Measurements from ENCODE around the gene DDRGK1.

The DDRGK1 gene

DNA sequence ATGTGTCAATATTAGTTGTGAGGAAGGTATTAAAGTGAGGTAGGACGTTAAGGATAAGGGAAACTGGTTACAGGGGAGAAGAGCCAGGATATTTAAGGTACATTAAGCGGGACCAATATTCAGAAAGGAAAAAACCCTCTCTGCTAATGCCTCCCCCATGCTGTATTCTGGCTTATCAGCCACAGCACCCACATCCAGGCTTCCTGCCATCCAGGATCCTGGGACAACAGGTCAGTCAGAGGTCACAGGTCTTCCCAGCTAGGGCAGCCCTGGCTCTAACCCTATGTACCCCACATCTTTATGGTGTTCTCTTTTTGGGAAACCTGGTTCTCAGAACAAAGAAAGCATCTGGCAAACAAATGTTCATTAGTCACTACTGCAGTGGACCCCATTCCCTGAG is 5.3 kb downstream of the DDRGK1 start:
- Histone ChIP-seq H3K9ac (ENCODE audit: insufficient read length, low read depth) (no peak overlapping the region), H3K36me3 (ENCODE audit: insufficient read depth, insufficient read length, low read length) (peaks cover 47% of the 10 kb centered on the region), H3K4me3 (ENCODE audit: insufficient read length, low read depth) (no peak overlapping the region), H3K4me1 (ENCODE audit: insufficient read depth, insufficient read length) (peaks cover 2% of the 10 kb centered on the region), H3K27me3 (ENCODE audit: insufficient read depth, insufficient read length) (no peaks in the 10 kb centered on the region), H3K9me3 (ENCODE audit: insufficient read depth, low read length) (no peaks in the 10 kb centered on the region)
- TF ChIP-seq SUZ12 (IDR thresholded peaks at IDR 0.05; ENCODE audit: extremely low read depth, insufficient read depth, insufficient read length): no peak
- no peak for TF ChIP-seq YY1 (IDR thresholded peaks at IDR 0.05; ENCODE audit: insufficient read depth, insufficient read length)
- no peak for TF ChIP-seq ZNF274 (IDR thresholded peaks at IDR 0.05; ENCODE audit: low read depth, low read length)
- DNase-seq (ENCODE audit: low read depth, low spot score): no peak

DNA sequence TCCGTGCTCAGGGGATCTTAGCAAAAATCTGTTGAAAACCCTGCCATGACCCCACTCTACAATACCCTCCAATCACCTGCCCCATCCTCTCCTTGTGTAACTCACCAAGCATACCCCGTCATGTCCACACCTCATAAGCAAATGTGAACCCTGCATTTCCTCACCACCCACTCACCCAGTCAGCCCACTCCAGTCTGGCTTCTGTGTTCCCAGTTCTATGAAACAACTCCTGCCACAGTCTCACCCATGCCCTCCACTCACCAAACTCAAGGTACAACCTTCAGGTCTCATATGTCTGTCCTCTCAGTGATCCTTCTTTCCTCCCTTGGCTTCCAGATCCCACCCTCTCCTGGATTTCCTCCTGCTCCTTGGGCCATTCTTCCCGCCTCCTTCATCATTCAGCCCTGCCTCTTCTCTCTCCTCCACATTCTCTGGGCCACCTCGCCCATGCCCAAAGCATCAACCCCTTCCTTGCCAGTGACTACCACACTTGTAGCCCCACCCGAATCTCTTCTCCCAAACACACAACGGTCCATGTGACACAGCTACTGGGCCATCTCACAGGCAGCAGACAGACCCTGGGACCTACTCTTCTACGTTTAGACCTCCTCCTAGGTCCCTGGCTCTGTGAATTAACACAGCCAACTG is 8.8 kb downstream of the DDRGK1 start:
- Histone ChIP-seq H3K4me1 (ENCODE audit: insufficient read depth, insufficient read length) (peaks cover 3% of the 10 kb centered on the region), H3K36me3 (ENCODE audit: insufficient read depth, insufficient read length, low read length) (peaks cover 68% of the 10 kb centered on the region), H3K27me3 (ENCODE audit: insufficient read depth, insufficient read length) (no peaks in the 10 kb centered on the region), H3K9me3 (ENCODE audit: insufficient read depth, low read length) (no peaks in the 10 kb centered on the region), H3K9ac (ENCODE audit: insufficient read length, low read depth) (no peak overlapping the region), H3K4me3 (ENCODE audit: insufficient read length, low read depth) (no peak overlapping the region)
- DNase-seq (ENCODE audit: low read depth, low spot score): no peak
- TF ChIP-seq ZNF274 (IDR thresholded peaks at IDR 0.05; ENCODE audit: low read depth, low read length) (no peak), YY1 (IDR thresholded peaks at IDR 0.05; ENCODE audit: insufficient read depth, insufficient read length) (no peak), SUZ12 (IDR thresholded peaks at IDR 0.05; ENCODE audit: extremely low read depth, insufficient read depth, insufficient read length) (no peak)

DNA sequence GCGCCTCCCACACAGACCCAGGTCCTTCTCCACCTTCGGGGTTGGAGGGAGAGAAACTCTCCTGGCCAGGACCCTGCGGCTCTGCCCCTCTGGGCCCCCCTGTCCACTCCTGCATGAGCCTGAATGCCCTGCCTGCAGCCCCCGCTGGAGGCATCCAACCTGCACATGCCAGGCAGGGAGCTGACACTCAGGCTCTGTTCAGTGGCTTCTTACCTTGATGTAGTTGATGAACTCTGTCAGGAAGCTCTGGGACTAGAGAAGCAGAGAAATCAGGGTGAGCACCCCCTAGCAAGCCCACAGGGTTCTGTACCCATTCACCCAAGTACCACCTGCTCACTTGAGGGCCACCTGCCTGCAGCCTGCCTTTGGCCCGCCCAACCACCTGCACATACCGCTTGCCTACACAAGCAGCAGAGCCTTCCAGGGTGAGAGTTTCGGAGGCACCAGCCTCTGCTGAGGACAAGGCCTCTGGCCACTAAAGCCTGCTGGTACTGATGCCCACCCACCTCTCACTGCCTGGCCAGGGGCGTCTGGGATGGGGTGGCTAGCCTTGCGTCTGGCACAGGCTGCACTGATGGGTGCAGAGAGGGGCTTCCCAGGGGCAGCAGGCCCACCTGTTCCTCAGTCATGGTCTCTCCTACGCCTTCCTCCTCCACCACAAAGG is 9.7 kb downstream of the DDRGK1 start:
- no peak for DNase-seq (ENCODE audit: low read depth, low spot score)
- Histone ChIP-seq H3K9me3 (ENCODE audit: insufficient read depth, low read length) (no peaks in the 10 kb centered on the region), H3K27me3 (ENCODE audit: insufficient read depth, insufficient read length) (no peaks in the 10 kb centered on the region), H3K4me1 (ENCODE audit: insufficient read depth, insufficient read length) (peaks cover 3% of the 10 kb centered on the region), H3K4me3 (ENCODE audit: insufficient read length, low read depth) (no peak overlapping the region), H3K36me3 (ENCODE audit: insufficient read depth, insufficient read length, low read length) (peaks cover 69% of the 10 kb centered on the region), H3K9ac (ENCODE audit: insufficient read length, low read depth) (no peak overlapping the region)
- TF ChIP-seq YY1 (IDR thresholded peaks at IDR 0.05; ENCODE audit: insufficient read depth, insufficient read length) (no peak), ZNF274 (IDR thresholded peaks at IDR 0.05; ENCODE audit: low read depth, low read length) (no peak), SUZ12 (IDR thresholded peaks at IDR 0.05; ENCODE audit: extremely low read depth, insufficient read depth, insufficient read length) (no peak)

DNA sequence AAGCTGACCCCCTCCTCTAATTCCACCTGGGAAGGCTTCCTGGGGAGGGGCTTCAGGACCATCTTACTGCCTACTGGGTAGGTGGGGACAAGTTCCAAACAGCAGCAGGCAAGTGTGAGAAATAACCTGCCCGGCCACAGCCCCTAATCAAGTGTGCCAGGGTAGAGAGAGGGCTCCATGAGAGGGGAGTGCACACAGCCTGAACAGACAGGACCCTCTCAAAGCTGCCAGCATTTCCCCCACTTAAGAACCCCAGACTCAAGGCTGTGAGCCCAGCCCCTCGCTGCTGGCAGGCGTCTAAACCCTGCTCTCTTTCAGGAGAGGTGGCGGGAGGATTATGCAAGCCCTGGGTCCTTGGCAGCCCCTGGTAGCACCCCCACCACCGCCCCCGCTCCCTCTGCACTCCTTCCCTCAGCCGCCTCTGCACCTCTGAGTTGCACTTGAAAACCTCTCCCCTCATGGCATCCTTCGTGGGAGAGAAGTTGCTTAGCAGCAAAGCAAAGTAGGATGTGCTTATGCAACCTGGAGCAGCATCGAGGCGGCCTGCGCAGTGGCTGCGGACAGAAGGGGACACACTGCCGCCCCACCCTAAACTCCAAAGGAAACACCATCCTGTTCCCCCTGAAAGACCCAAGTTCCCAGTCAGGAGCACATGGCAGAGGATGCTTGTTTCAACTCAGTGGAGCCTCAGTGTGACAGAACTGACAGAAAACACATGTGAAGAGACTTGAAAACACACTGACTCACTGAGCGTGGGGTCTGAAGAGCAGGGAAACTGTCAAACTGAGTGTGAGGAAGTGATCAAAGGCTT is 10.5 kb downstream of the DDRGK1 start:
- no peak overlapping the region for H3K9ac ChIP-seq (ENCODE audit: insufficient read length, low read depth)
- peaks cover 67% of the 10 kb centered on the region for H3K36me3 ChIP-seq (ENCODE audit: insufficient read depth, insufficient read length, low read length)
- peaks cover 3% of the 10 kb centered on the region for H3K4me1 ChIP-seq (ENCODE audit: insufficient read depth, insufficient read length)
- H3K9me3 ChIP-seq (ENCODE audit: insufficient read depth, low read length): no peaks in the 10 kb centered on the region
- DNase-seq (ENCODE audit: low read depth, low spot score): no peak
- H3K4me3 ChIP-seq (ENCODE audit: insufficient read length, low read depth): no peak overlapping the region
- TF ChIP-seq ZNF274 (IDR thresholded peaks at IDR 0.05; ENCODE audit: low read depth, low read length) (no peak), YY1 (IDR thresholded peaks at IDR 0.05; ENCODE audit: insufficient read depth, insufficient read length) (no peak), SUZ12 (IDR thresholded peaks at IDR 0.05; ENCODE audit: extremely low read depth, insufficient read depth, insufficient read length) (no peak)
- no peaks in the 10 kb centered on the region for H3K27me3 ChIP-seq (ENCODE audit: insufficient read depth, insufficient read length)

DNA sequence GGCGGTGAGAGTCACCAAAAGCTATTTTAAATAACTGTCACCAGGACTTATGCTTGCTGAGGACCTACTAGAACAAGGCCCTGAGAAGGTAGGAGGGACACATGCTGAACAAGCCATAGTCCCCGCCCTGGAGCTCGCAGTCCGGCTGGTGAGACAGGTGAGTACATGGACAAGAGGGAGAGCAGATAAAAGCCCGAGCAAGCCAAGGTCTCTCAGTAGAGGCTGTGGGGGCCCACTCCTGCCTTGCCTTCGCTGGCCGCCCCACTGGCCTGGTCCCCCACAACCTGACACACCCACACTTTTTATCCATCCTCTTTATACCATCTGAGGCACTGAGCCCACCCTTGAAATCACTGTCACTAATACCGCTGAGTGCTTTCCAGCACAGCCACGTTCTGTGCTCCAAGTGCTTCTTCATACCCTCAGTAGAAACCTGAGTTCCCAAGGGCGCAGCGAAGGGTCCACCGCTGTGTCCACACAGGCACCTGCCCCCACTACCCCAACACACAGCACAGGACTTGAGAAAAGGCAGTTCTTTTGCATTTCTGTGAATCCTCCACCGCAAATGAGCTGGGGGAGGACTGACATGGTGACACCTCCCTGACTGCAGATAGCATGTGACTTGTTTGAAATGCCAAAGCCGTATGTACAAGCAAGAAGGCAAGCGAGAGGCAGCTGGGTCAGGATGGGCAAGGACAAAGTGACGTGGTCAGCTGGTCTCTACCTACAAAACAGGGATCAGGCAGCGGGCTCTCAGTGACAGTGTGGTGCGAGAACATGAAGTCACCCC is 12.1 kb downstream of the DDRGK1 start:
- Histone ChIP-seq H3K4me3 (ENCODE audit: insufficient read length, low read depth) (no peak overlapping the region), H3K9ac (ENCODE audit: insufficient read length, low read depth) (no peak overlapping the region), H3K4me1 (ENCODE audit: insufficient read depth, insufficient read length) (peaks cover 3% of the 10 kb centered on the region), H3K36me3 (ENCODE audit: insufficient read depth, insufficient read length, low read length) (peaks cover 68% of the 10 kb centered on the region), H3K27me3 (ENCODE audit: insufficient read depth, insufficient read length) (no peaks in the 10 kb centered on the region), H3K9me3 (ENCODE audit: insufficient read depth, low read length) (no peaks in the 10 kb centered on the region)
- DNase-seq (ENCODE audit: low read depth, low spot score): no peak
- TF ChIP-seq YY1 (IDR thresholded peaks at IDR 0.05; ENCODE audit: insufficient read depth, insufficient read length) (no peak), ZNF274 (IDR thresholded peaks at IDR 0.05; ENCODE audit: low read depth, low read length) (no peak), SUZ12 (IDR thresholded peaks at IDR 0.05; ENCODE audit: extremely low read depth, insufficient read depth, insufficient read length) (no peak)

DNA sequence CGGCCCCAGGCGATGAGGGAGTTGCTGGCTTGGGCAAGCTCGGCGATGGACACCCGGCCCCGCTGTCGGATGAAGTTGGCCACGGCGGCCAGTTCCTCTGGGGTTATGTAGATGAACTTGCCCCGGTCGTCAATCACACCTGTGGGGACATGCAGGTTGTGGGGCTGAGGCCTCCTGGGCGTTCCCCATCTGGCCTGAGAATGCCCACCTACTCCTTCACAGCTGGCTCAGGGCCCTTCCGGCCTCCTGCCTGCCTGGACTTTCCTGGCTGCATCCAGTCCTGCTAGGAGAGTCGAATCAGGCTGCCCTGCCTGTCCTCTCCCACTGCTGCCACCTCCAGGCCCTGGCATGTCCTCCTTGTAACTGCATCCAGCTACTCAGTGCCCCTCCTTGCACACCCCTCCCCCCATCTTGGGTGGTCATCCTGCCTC is 13.8 kb downstream of the DDRGK1 start:
- no peak overlapping the region for H3K9ac ChIP-seq (ENCODE audit: insufficient read length, low read depth)
- no peak overlapping the region for H3K4me3 ChIP-seq (ENCODE audit: insufficient read length, low read depth)
- H3K4me1 ChIP-seq (ENCODE audit: insufficient read depth, insufficient read length): peaks cover 3% of the 10 kb centered on the region
- DNase-seq (ENCODE audit: low read depth, low spot score): no peak
- no peaks in the 10 kb centered on the region for H3K27me3 ChIP-seq (ENCODE audit: insufficient read depth, insufficient read length)
- H3K36me3 ChIP-seq (ENCODE audit: insufficient read depth, insufficient read length, low read length): peaks cover 65% of the 10 kb centered on the region
- no peaks in the 10 kb centered on the region for H3K9me3 ChIP-seq (ENCODE audit: insufficient read depth, low read length)
- no peak for TF ChIP-seq ZNF274 (IDR thresholded peaks at IDR 0.05; ENCODE audit: low read depth, low read length)
- TF ChIP-seq SUZ12 (IDR thresholded peaks at IDR 0.05; ENCODE audit: extremely low read depth, insufficient read depth, insufficient read length): no peak
- TF ChIP-seq YY1 (IDR thresholded peaks at IDR 0.05; ENCODE audit: insufficient read depth, insufficient read length): no peak
